Lung (tissue), 12 donors: ENCODE measurements around the gene GLI2. TPM values are rescaled to one million over a fixed set of nuclear protein-coding genes. Genes with fewer than 3 reads are reported as not detected.

Experiments used
- ATAC-seq: fragments of 200-7000 bp; cut with Tn5 transposase; one replicate; pipeline ENCODE4 v1.9.1; 2020; ENCODE audit warnings: moderate number of reproducible peaks; ENCODE audit not compliant: insufficient read depth, low FRiP score
- DNase-seq, 3 donors: peaks; one replicate each; pipeline ENCODE4 v3.0.0-alpha.2; 2013 to 2017
- H3K27ac ChIP-seq, 2 donors: one replicate each; pipeline ENCODE4 v1.5.1; 2013; ENCODE audit warnings: mild to moderate bottlenecking in 2 of 2, moderate library complexity in 2 of 2, control low read depth in 1 of 2, inconsistent platforms in 1 of 2, low read depth in 1 of 2, low read length in 1 of 2
- H3K27me3 ChIP-seq, 3 donors: one replicate each; pipeline ENCODE4 v1.5.1; 2013; ENCODE audit warnings: low read length in 2 of 3; ENCODE audit not compliant: control insufficient read depth in 3 of 3, insufficient read depth in 3 of 3
- H3K36me3 ChIP-seq, 4 donors: one replicate each; pipeline ENCODE4 v1.5.1; 2013; ENCODE audit warnings: low read length in 4 of 4, mild to moderate bottlenecking in 1 of 4, moderate library complexity in 1 of 4; ENCODE audit not compliant: control insufficient read depth in 4 of 4, insufficient read depth in 4 of 4
- H3K4me1 ChIP-seq, 5 donors: one replicate each; pipeline ENCODE4 v1.5.1; 2013; ENCODE audit warnings: low read length in 5 of 5, mild to moderate bottlenecking in 2 of 5, moderate library complexity in 1 of 5; ENCODE audit not compliant: control insufficient read depth in 5 of 5, insufficient read depth in 5 of 5
- H3K4me3 ChIP-seq: one replicate; pipeline ENCODE4 v1.5.1; 2013; ENCODE audit warnings: mild to moderate bottlenecking, control low read depth, moderate library complexity
- H3K9ac ChIP-seq, 2 donors: one replicate each; pipeline ENCODE4 v1.5.1; 2013; ENCODE audit warnings: low read length in 2 of 2, control low read depth in 1 of 2; ENCODE audit not compliant: insufficient read depth in 1 of 2
- H3K9me3 ChIP-seq, 4 donors: one replicate each; pipeline ENCODE4 v1.5.1; 2013; ENCODE audit warnings: low read length in 3 of 4, mild to moderate bottlenecking in 1 of 4, moderate library complexity in 1 of 4; ENCODE audit not compliant: control insufficient read depth in 4 of 4, insufficient read depth in 3 of 4
- CTCF ChIP-seq: IDR thresholded peaks from 2 replicates; pipeline ENCODE4 v1.5.1; 2012; ENCODE audit warnings: mild to moderate bottlenecking; ENCODE audit errors: control extremely low read depth, extremely low read depth
- WGBS, 2 donors: extraction: QIAGEN DNeasy Blood & Tissue Kit; methylation state at CpG; one replicate each; pipeline ENCODE4 v1.1.7; 2013; 5-methylcytosine and 5-hydroxymethylcytosine counted together
- polyA plus RNA-seq, 2 donors: library from polyadenylated mRNA; stranded (reverse); fragments of 200-250 nt; gene quantifications; one replicate each; pipeline ENCODE4 v1.2.1, GENCODE V29; 2013
- total RNA-seq, 2 donors: library from RNA; depleted of rRNA in 1 of 2; stranded (reverse); fragments of >200 nt in 1 of 2; gene quantifications; one replicate each; pipeline ENCODE4 v1.2.1, GENCODE V29; 2014 to 2021
- donor health status: control.
- donor health status: control.
- donor health status: Bipolar disorder and iron deficiency.
- donor health status: healthy.
- donor health status: DM: yes; HTN: yes; CAD: no.

The GLI2 gene
- total and polyA plus RNA-seq, 4 donors, result 1.1 to 9.2 (median 3.5) TPM

- no peak for TF ChIP-seq CTCF
- Histone ChIP-seq H3K27me3 (no peaks in the 10 kb centered on the region), H3K27ac (no peak overlapping the region), H3K4me3 (no peak overlapping the region), H3K9ac (no peak overlapping the region), H3K36me3 (peaks cover 0 to under 1% (median 0%) of the 10 kb centered on the region in 4 donors), H3K9me3 (no peaks in the 10 kb centered on the region), H3K4me1 (peaks cover 0 to 44% (median 20%) of the 10 kb centered on the region in 5 donors)
- ATAC-seq (no peak), DNase-seq (no peak)
- WGBS, 2 donors, result 88 to 94% methylated on average over 5 of the region's 5 CpGs
These were observed 39.0 kb downstream of the GLI2 start for GRCh38 chr2:120774557-120775160.

- H3K27me3 ChIP-seq, result no peaks in the 10 kb centered on the region
- WGBS, 2 donors, result 91 to 94% methylated on average over 17 of the region's 17 CpGs
- no peak for DNase-seq
These were observed 39.5 kb downstream of the GLI2 start for GRCh38 chr2:120775194-120775593.

GRCh38 chr2:120775801-120776589, 40.3 kb downstream of the GLI2 start:
- Histone ChIP-seq H3K4me1 (peaks cover 0 to 35% (median 17%) of the 10 kb centered on the region in 5 donors), H3K36me3 (no peaks in the 10 kb centered on the region), H3K9me3 (no peaks in the 10 kb centered on the region), H3K4me3 (no peak overlapping the region), H3K27ac (no peak overlapping the region), H3K27me3 (no peaks in the 10 kb centered on the region), H3K9ac (peak overlapping the region in 1 of 2 donors; percentile 23)
- DNase-seq (no peak), ATAC-seq (no peak)
- 94 to 96% methylated on average over 15 of the region's 15 CpGs for WGBS, 2 donors
- no peak for TF ChIP-seq CTCF

More at GRCh38 chr2:120775194-120775593, 39.5 kb downstream of the GLI2 start:
- Histone ChIP-seq H3K36me3 (no peaks in the 10 kb centered on the region), H3K9ac (no peak overlapping the region), H3K27ac (no peak overlapping the region), H3K4me1 (peaks cover 0 to 42% (median 20%) of the 10 kb centered on the region in 5 donors), H3K4me3 (no peak overlapping the region), H3K9me3 (no peaks in the 10 kb centered on the region)
- no peak for TF ChIP-seq CTCF
- ATAC-seq, result no peak
